ENCODE results near the gene SASS6.

GRCh38 chr1:100076319-100076718 is 56.4 kb downstream of the SASS6 start:
- TF ChIP-seq CTCF (conservative IDR thresholded peaks at IDR 0.05; ENCODE audit: low read depth, low read length) = no peak
- TF ChIP-seq EZH2 (IDR thresholded peaks at IDR 0.05; ENCODE audit: borderline replicate concordance, low read depth, low read length, poor library complexity, severe bottlenecking) = no peak
